Caki2 (cell line): ENCODE results near the gene PCGF5. TPM values are rescaled to one million over a fixed set of nuclear protein-coding genes. Genes with fewer than 3 reads are reported as not detected.
"Not testable (repeated sequence)": the region's sequence is repeated elsewhere in the genome, so short reads cannot be mapped to it uniquely, and the experiment has no call there.

ENCODE experiments used
- DNase-seq: peaks from one replicate; pipeline ENCODE4 v3.0.0-alpha.2; 2015; ENCODE audit warnings: low read depth
- in situ Hi-C: cut with HindIII; loops from 2 replicates; pipeline ENCODE4 v1.10.0; 2016; ENCODE audit warnings: low sequenced_read_pairs, low pct_unique_long_range_greater_than_20kb, mixed read lengths
- total RNA-seq: library from RNA; depleted of rRNA; stranded (reverse); fragments of >200 nt; shearing (Covaris generic); gene quantifications from 2 replicates; pipeline ENCODE4 v1.2.3, GENCODE V29; 2014; ENCODE audit warnings: low replicate concordance; rRNA removed

Gene PCGF5
- 36.7 and 36.8 TPM in 2 replicates for total RNA-seq

GRCh38 chr10:91220194-91220953 lies at the start of gene PCGF5:
Gene PCGF5 (plus strand): TSS chr10:91220663. CDS start chr10:91222872, 2,209 bp downstream.
- DNase-seq: peak; percentile 88
- in situ Hi-C loops: no loop called here

GRCh38 chr10:91171485-91171884 lies 49.0 kb upstream of the PCGF5 start:
- DNase-seq: no peak
- in situ Hi-C loops: no loop called here

GRCh38 chr10:91172348-91172747 lies 48.1 kb upstream of the PCGF5 start:
- in situ Hi-C loops: no loop called here
- DNase-seq: no peak

- in situ Hi-C loops: no loop called here
- peak; percentile 21 for DNase-seq
Observed at GRCh38 chr10:91185239-91185875, 35.1 kb upstream of the PCGF5 start.

- in situ Hi-C loops: no loop called here
- DNase-seq: no peak
Observed at GRCh38 chr10:91187156-91187555, 33.3 kb upstream of the PCGF5 start.

DNA sequence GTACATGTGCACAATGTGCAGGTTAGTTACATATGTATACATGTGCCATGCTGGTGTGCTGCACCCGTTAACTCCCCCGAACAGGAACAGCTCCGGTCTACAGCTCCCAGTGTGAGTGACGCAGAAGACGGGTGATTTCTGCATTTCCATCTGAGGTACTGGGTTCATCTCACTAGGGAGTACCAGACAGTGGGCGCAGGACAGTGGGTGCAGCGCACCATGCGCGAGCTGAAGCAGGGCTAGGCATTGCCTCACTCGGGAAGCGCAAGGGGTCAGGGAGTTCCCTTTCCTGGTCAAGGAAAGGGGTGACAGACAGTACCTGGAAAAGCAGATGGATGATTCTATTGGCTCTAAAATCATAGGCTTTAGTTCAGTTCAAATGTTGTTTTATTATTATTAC lies 32.5 kb upstream of the PCGF5 start:
- in situ Hi-C loops: not testable (repeated sequence)

DNA sequence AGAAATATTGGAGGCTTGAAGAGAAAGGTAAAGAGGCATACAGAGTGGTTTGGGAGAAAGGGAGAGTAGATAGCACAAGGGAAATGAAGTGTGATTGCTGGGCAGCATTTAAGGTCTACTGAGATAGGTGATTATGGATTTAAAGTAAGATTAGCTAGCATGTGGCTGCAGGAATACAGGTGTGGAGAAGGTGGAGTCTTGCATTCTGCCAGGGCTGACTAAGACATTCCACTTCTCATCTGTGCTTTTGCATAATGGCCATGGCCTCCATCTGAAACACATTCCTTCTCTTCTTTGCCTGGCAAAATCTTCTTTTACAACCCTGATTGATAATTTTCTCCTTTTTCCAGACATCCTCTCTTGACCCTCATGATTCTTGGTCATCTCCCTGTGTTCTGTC lies 31.6 kb upstream of the PCGF5 start:
- in situ Hi-C loops: no loop called here

More for the DNA sequence above, 32.5 kb upstream of the PCGF5 start:
- DNase-seq: not testable (repeated sequence)

GRCh38 chr10:91190388-91190870 lies 30.0 kb upstream of the PCGF5 start:
- in situ Hi-C loops: no loop called here
- no peak for DNase-seq

More for the DNA sequence above, 31.6 kb upstream of the PCGF5 start:
- DNase-seq: no peak

GRCh38 chr10:91190876-91191583 lies 29.4 kb upstream of the PCGF5 start:
- in situ Hi-C loops: no loop called here

DNA sequence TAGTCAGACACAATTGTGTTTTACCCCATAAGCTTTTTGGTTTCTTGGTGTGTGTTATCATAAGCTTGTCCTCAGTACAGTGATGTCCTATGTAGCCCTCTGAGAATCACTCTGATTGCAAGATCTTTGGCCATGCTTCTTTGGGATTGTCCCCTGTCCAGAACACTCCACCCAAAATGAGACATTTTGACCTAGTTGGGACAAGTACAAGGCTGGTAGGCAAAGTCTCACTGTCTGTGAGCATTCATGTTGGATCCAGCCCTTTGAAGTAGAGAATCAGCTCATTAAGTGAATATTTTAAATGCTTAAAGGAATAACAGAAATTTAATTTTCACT lies 28.9 kb upstream of the PCGF5 start:
- no peak for DNase-seq
- in situ Hi-C loops: no loop called here

More at GRCh38 chr10:91190876-91191583, 29.4 kb upstream of the PCGF5 start:
- DNase-seq: no peak

- in situ Hi-C loops: no loop called here
- DNase-seq: no peak
Observed at GRCh38 chr10:91194497-91195179, 25.8 kb upstream of the PCGF5 start.

DNA sequence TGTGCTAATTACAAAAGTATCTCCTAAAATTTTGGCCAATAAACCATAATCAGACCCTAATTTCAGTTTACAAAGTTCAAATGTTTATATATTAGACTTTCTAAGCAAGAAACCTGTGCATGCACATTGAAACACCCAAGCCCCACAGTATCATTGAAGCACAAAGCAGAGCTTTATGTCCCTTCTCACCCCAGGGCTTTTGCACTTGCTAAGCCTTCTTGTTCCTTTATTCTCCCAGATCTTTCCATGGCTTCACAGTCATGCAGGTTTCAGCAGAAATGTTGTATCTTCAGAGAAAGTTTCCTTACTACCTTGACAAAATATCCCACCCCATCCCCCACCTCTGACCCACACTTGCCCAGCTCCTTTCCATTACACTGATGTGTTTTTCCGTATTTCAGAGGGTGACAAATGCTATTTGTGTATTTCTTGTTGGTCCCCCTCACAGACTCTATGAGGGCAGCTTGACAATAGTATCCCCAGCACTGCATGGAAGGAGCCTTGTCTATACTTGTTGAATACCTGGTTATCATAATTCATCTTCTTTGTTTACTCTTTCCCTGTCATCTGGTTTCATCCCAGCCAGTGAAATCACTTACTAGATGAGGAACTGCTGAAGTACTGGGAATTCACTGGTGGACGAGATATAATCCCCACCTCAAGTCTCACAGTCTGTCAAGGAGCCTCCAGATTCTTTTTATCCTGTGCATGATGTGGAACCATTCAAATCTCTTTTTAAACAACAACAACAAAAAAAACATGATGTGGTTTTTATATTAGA lies 24.0 kb upstream of the PCGF5 start:
- in situ Hi-C loops: no loop called here
- DNase-seq: no peak

DNA sequence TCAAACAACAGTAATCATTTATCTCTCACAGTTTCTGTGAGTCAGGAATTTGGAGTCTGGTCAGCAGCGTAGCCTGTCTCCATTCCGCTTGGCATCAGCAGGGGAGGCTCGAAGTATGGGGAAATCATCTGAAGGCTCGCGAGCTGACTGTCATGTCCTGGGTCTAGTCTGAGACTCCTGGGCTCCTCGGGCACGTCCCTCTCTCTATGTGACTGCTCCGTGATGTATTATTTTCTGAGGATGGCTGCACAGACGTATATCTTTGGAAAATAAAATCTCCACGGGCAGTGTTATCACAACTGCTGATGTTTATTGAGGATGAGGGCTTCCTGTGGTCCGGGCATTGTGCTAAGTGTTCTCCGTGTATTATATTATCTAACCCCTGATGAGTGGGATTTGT lies 23.3 kb upstream of the PCGF5 start:
- in situ Hi-C loops: no loop called here

DNA sequence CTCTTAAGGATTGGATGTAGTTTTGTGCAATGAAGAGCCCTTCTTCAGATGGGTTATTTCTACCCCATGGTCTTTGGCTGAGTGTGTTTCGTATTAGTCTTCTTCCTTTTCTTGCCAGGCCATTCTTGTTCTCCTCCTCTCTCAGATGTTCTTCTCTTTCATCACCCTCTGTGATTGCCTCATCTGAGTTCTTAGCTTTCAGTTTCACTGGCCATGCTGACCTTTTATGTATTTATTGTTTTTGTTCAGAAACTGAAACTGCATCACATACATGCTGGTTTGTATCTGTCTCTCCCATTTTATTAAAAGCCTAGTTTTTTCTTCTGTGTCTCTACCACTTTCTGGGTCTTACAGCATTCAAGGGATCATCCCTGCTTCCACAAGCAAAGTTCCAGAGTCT lies 21.7 kb upstream of the PCGF5 start:
- no peak for DNase-seq
- in situ Hi-C loops: no loop called here

More for the DNA sequence above, 23.3 kb upstream of the PCGF5 start:
- no peak for DNase-seq

- in situ Hi-C loops: no loop called here
- no peak for DNase-seq
Observed at GRCh38 chr10:91200314-91201212, 19.9 kb upstream of the PCGF5 start.

- no peak for DNase-seq
- in situ Hi-C loops: no loop called here
Observed at GRCh38 chr10:91201213-91201996, 19.1 kb upstream of the PCGF5 start.
